Measurements from ENCODE around the gene DLGAP3.
A peak's percentile ranks its signal among the peaks of the same experiment; 100 is the strongest.

Gene DLGAP3

GRCh38 chr1:34865981-34866761 lies 63.3 kb downstream of the DLGAP3 start:
- ChIA-PET POLR2A (interaction anchor here (1.0 to 1.4 kb wide), 3 partner anchors 10 to 119 kb away, joined by 3 to 6 read pairs (median 3); partner anchors contain the start of gene TMEM35B), CTCF (interaction anchor here (0.7 to 1.8 kb wide), 6 partner anchors 10 to 54 kb away, joined by 3 to 5 read pairs (median 3); no protein-coding TSS in a partner anchor)
- TF ChIP-seq L3MBTL2 (conservative IDR thresholded peaks at IDR 0.05) (peak; percentile 94), FOXA1 (IDR thresholded peaks at IDR 0.05) (no peak)
- DNase-seq (ENCODE audit: extremely low spot score): peak; percentile 85

- CTCF ChIA-PET: no interaction called here
- TF ChIP-seq ARNT (IDR thresholded peaks at IDR 0.05) (no peak), TARDBP (IDR thresholded peaks at IDR 0.05) (no peak), ZNF384 (IDR thresholded peaks at IDR 0.05) (no peak), NFRKB (IDR thresholded peaks at IDR 0.05) (no peak), FOXK2 (IDR thresholded peaks at IDR 0.05) (no peak), FOXA1 (IDR thresholded peaks at IDR 0.05) (no peak)
- TF ChIP-seq, protein P1, sequence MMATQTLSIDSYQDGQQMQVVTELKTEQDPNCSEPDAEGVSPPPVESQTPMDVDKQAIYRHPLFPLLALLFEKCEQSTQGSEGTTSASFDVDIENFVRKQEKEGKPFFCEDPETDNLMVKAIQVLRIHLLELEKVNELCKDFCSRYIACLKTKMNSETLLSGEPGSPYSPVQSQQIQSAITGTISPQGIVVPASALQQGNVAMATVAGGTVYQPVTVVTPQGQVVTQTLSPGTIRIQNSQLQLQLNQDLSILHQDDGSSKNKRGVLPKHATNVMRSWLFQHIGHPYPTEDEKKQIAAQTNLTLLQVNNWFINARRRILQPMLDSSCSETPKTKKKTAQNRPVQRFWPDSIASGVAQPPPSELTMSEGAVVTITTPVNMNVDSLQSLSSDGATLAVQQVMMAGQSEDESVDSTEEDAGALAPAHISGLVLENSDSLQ (IDR thresholded peaks at IDR 0.05): no peak
- POLR2A ChIA-PET: interaction anchor here (1.4 kb wide), 1 partner anchor 119 kb away, joined by 6 read pairs; the partner anchor contains the start of gene TMEM35B
- DNase-seq (ENCODE audit: extremely low spot score): no peak
Observed at GRCh38 chr1:34865573-34865972, 63.9 kb downstream of the DLGAP3 start.

DNA sequence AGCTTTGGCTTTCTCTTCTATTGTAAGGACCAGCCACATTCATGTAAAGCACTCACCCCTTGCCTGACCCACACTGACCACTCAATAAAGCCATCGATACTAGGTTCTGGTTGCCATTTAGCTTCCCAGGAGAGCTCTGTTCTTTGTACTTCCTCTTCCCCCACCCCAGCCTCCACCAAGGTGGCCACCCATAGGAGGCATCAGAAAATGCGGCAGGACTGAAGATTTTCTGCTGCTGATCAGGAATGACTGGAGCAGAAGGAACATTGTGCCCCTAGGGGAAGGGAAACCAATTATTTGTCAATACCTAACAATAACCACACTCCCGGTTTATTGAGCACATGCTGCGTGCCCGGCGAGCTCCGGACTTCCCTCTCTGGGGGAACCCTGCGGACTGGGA lies 64.7 kb downstream of the DLGAP3 start:
- POLR2A ChIA-PET: interaction anchor here (0.8 kb wide), 1 partner anchor 167 kb away, joined by 3 read pairs; the partner anchor contains the start of gene ZMYM6
- no peak for DNase-seq (ENCODE audit: extremely low spot score)
- CTCF ChIA-PET: interaction anchor here (1.0 kb wide), 1 partner anchor 166 kb away, joined by 3 read pairs; no protein-coding TSS in a partner anchor
- TF ChIP-seq NFRKB (IDR thresholded peaks at IDR 0.05) (no peak), FOXK2 (IDR thresholded peaks at IDR 0.05) (no peak), FOXA1 (IDR thresholded peaks at IDR 0.05) (no peak)

GRCh38 chr1:34863501-34863900 lies 65.9 kb downstream of the DLGAP3 start:
- no peak for DNase-seq (ENCODE audit: extremely low spot score)
- ChIA-PET POLR2A (no interaction called here), CTCF (no interaction called here)
- TF ChIP-seq ARNT (IDR thresholded peaks at IDR 0.05): no peak
- TF ChIP-seq ELF4 (IDR thresholded peaks at IDR 0.05): no peak
- TF ChIP-seq NFRKB (IDR thresholded peaks at IDR 0.05): no peak
- no peak for TF ChIP-seq FOXA1 (IDR thresholded peaks at IDR 0.05)
- no peak for TF ChIP-seq CTBP1 (IDR thresholded peaks at IDR 0.05; ENCODE audit: borderline replicate concordance)
- TF ChIP-seq SUZ12 (IDR thresholded peaks at IDR 0.05): no peak
- TF ChIP-seq L3MBTL2 (conservative IDR thresholded peaks at IDR 0.05): no peak
- TF ChIP-seq, protein P1 (IDR thresholded peaks at IDR 0.05): no peak
- TF ChIP-seq FOXM1 (IDR thresholded peaks at IDR 0.05; ENCODE audit: borderline replicate concordance): no peak
- no peak for TF ChIP-seq BHLHE40 (IDR thresholded peaks at IDR 0.05; ENCODE audit: borderline replicate concordance)
- TF ChIP-seq FOXK2 (IDR thresholded peaks at IDR 0.05): no peak
- TF ChIP-seq ZNF384 (IDR thresholded peaks at IDR 0.05): no peak

- TF ChIP-seq L3MBTL2 (conservative IDR thresholded peaks at IDR 0.05) (peak; percentile 98), FOXK2 (IDR thresholded peaks at IDR 0.05) (no peak)
- peak; percentile 92 for DNase-seq (ENCODE audit: extremely low spot score)
- ChIA-PET CTCF (interaction anchor here (0.7 to 1.2 kb wide), 10 partner anchors 9 to 540 kb away, joined by 3 to 4 read pairs (median 3); no protein-coding TSS in a partner anchor), POLR2A (interaction anchor here (0.5 to 1.8 kb wide), 34 partner anchors 9 to 786 kb away, joined by 3 to 14 read pairs (median 3); partner anchors contain the start of genes SFPQ, TMEM35B and ZMYM1)
Observed at GRCh38 chr1:34859446-34860200, 69.8 kb downstream of the DLGAP3 start, which contains the start of gene SMIM12. SMIM12 (minus strand) TSS chr1:34859749; CDS start chr1:34855977, 3,772 bp downstream.

DNA sequence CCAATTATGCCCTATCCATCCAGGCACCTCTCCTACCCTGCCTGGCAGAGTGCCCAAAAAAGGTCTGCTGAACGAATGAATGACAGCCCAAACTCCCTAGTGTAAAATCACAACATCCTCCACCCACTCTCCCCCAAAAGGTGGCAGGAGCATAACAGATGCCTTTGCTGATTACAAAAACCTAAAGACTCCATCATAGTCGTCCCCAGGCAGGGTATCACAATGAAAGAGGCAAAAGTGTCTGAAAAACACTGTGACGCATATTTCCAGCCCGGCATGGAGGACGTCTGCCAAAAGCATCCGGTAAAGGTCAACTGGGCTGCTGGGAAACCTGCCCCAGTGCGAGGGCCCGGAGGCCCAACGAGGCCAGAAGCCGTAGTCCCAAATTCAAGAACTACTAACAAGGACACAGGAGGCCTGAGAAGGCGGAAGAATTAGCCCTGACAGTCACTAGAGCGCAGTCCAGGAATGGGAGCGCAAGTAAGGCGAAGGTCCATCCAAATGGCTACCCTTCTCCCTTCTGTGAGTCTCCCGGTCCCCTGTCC lies 70.5 kb downstream of the DLGAP3 start:
- POLR2A ChIA-PET: interaction anchor here (0.9 to 1.8 kb wide), 15 partner anchors 10 to 578 kb away, joined by 3 to 14 read pairs (median 3); partner anchors contain the start of gene TMEM35B
- peak; percentile 17 for DNase-seq (ENCODE audit: extremely low spot score)
- CTCF ChIA-PET: interaction anchor here (0.7 to 1.2 kb wide), 7 partner anchors 13 to 851 kb away, joined by 3 to 4 read pairs (median 3); no protein-coding TSS in a partner anchor
- TF ChIP-seq, protein P1 (IDR thresholded peaks at IDR 0.05): peak; percentile 58
- TF ChIP-seq FOXA1 (IDR thresholded peaks at IDR 0.05): no peak

GRCh38 chr1:34856697-34857096 lies 72.8 kb downstream of the DLGAP3 start:
- POLR2A ChIA-PET: interaction anchor here (1.0 kb wide), 1 partner anchor 10 kb away, joined by 3 read pairs; no protein-coding TSS in a partner anchor
- CTCF ChIA-PET: no interaction called here
- no peak for DNase-seq (ENCODE audit: extremely low spot score)
- TF ChIP-seq FOXA1 (IDR thresholded peaks at IDR 0.05) (no peak), LEF1 (IDR thresholded peaks at IDR 0.05; ENCODE audit: borderline replicate concordance) (no peak), SP1 (IDR thresholded peaks at IDR 0.05) (no peak), ZNF384 (IDR thresholded peaks at IDR 0.05) (no peak), NFRKB (IDR thresholded peaks at IDR 0.05) (no peak), FOXM1 (IDR thresholded peaks at IDR 0.05; ENCODE audit: borderline replicate concordance) (no peak), TARDBP (IDR thresholded peaks at IDR 0.05) (no peak), BHLHE40 (IDR thresholded peaks at IDR 0.05; ENCODE audit: borderline replicate concordance) (no peak), ARNT (IDR thresholded peaks at IDR 0.05) (no peak), CTBP1 (IDR thresholded peaks at IDR 0.05; ENCODE audit: borderline replicate concordance) (no peak), ELF4 (IDR thresholded peaks at IDR 0.05) (no peak), L3MBTL2 (conservative IDR thresholded peaks at IDR 0.05) (no peak), SUZ12 (IDR thresholded peaks at IDR 0.05) (no peak)
- TF ChIP-seq, protein P1 (IDR thresholded peaks at IDR 0.05): no peak

Measured in HEK293T (cell line).